GM12878 (cell line): Measurements from ENCODE around the gene IER3IP1. TPM values are rescaled to one million over a fixed set of nuclear protein-coding genes. Genes with fewer than 3 reads are reported as not detected.

ENCODE experiments used
- ATAC-seq: fragments of 200-7000 bp; cut with Tn5 transposase; 3 replicates; pipeline ENCODE4 v1.9.1; 2020; ENCODE audit warnings: mild to moderate bottlenecking, moderate library complexity
- BruUV-seq: library from RNA; stranded (reverse); fragments of 400-500 nt; replicated peaks from 2 replicates; lab custom pipeline; 2021; lab: Mats Ljungman, UMichigan
- CTCF ChIA-PET: fragments of 300-600 bp; sonication (Branson Sonifier 250); formaldehyde crosslinking; extraction: SDS; loops from one replicate; lab custom pipeline; 2021; ENCODE audit warnings: inconsistent platforms; lab: Yijun Ruan, JAX
- POLR2A ChIA-PET: fragments of 350-600 bp; formaldehyde crosslinking; extraction: SDS; loops from one replicate; lab custom pipeline; 2021; ENCODE audit warnings: inconsistent platforms; lab: Charles Lee
- RAD21 ChIA-PET: fragments of 300-600 bp; sonication (Branson Sonifier 250); formaldehyde crosslinking; loops from one replicate; lab custom pipeline; 2023; ENCODE audit warnings: antibody characterized with exemption; ENCODE audit not compliant: unreplicated experiment; lab: Charles Lee
- SMC1A ChIA-PET: fragments of 300-600 bp; sonication (Branson Sonifier 250); formaldehyde crosslinking; loops from one replicate; lab custom pipeline; 2023; ENCODE audit not compliant: unreplicated experiment, uncharacterized antibody; lab: Charles Lee
- DNase-seq: peaks from one replicate; pipeline ENCODE4 v3.0.0-alpha.2; 2011; ENCODE audit warnings: low read depth, low spot score
- FAIRE-seq: peaks from 3 replicates; lab custom pipeline; 2011; peaks lifted over from hg19 to GRCh38; lab: Jason Lieb, UNC
- H2AFZ ChIP-seq: 2 replicates; pipeline ENCODE4 v1.6.0; 2011; ENCODE audit warnings: low read depth, low read length, control low read depth; ENCODE audit not compliant: control insufficient read depth
- H3K27ac ChIP-seq: 2 replicates; pipeline ENCODE4 v1.5.1; 2011; ENCODE audit warnings: control low read depth; ENCODE audit not compliant: control insufficient read depth, insufficient read depth
- H3K27me3 ChIP-seq, 2 experiments: replicated peaks in 1 of 2; 2 replicates each; pipeline versions ENCODE4 v1.6.0 to v1.6.1; 2011; ENCODE audit warnings: low read length in 1 of 2; ENCODE audit not compliant: control insufficient read depth in 2 of 2, insufficient read depth in 2 of 2
- H3K36me3 ChIP-seq, 2 experiments: 2 replicates each; pipeline ENCODE4 v1.5.1; 2011; ENCODE audit warnings: low read length in 1 of 2; ENCODE audit not compliant: control insufficient read depth in 2 of 2, insufficient read depth in 2 of 2
- H3K4me1 ChIP-seq: 2 replicates; pipeline ENCODE4 v1.6.1; 2011; ENCODE audit warnings: mild to moderate bottlenecking, low read length, moderate library complexity, mixed read lengths; ENCODE audit not compliant: control insufficient read depth, insufficient read depth
- H3K4me2 ChIP-seq: 2 replicates; pipeline ENCODE4 v1.6.0; 2011; ENCODE audit warnings: control low read depth; ENCODE audit not compliant: control insufficient read depth, insufficient read depth
- H3K4me3 ChIP-seq: fragments of 200-600 bp; sonication (generic); 2 replicates; pipeline ENCODE4 v1.5.1; 2016
- H3K79me2 ChIP-seq: 2 replicates; pipeline ENCODE4 v1.6.0; 2011; ENCODE audit warnings: low read length; ENCODE audit not compliant: control insufficient read depth, insufficient read depth
- H3K9ac ChIP-seq: 2 replicates; pipeline ENCODE4 v1.8.0; 2011; ENCODE audit warnings: low read length, control low read depth, mixed read lengths; ENCODE audit not compliant: control insufficient read depth, insufficient read depth
- H3K9me3 ChIP-seq: replicated peaks from 3 replicates; pipeline ENCODE4 v1.5.1; 2011; ENCODE audit warnings: mild to moderate bottlenecking, low read length; ENCODE audit not compliant: control insufficient read depth, insufficient read depth
- H4K20me1 ChIP-seq: 2 replicates; pipeline ENCODE4 v1.6.0; 2011; ENCODE audit not compliant: control insufficient read depth, insufficient read depth
- SMAD1 ChIP-seq: fragments of 450-650 bp; IDR thresholded peaks from 2 replicates; pipeline ENCODE4 v1.6.1; 2018; ENCODE audit warnings: mild to moderate bottlenecking, low read depth; ENCODE audit not compliant: partially characterized antibody
- YY1 ChIP-seq: IDR thresholded peaks from 2 replicates; pipeline ENCODE4 v1.6.1; 2011; ENCODE audit warnings: low read depth, mild to moderate bottlenecking, low read length
- ZNF24 ChIP-seq: fragments of 450-650 bp; IDR thresholded peaks from 2 replicates; pipeline ENCODE4 v1.6.1; 2017; ENCODE audit warnings: antibody characterized with exemption, mild to moderate bottlenecking
- WGBS: methylation state at CpG from one replicate; pipeline ENCODE4 v1.1.6; 2016; ENCODE audit warnings: low lambda C conversion rate; ENCODE audit not compliant: insufficient replicate concordance, insufficient coverage; ENCODE audit errors: missing lambda C conversion rate; 5-methylcytosine and 5-hydroxymethylcytosine counted together
- in situ Hi-C: fragments of 300-500 bp; cut with MboI; formaldehyde crosslinking; loops from 9 replicates; pipeline ENCODE4 v1.14.3; 2018; ENCODE audit warnings: mixed read lengths
- intact Hi-C: fragments of 100-400 bp; cut with micrococcal nuclease; formaldehyde crosslinking; loops from one replicate; pipeline ENCODE4 v1.14.2; 2022; ENCODE audit not compliant: unreplicated experiment
- polyA plus RNA-seq, 11 experiments: library from polyadenylated mRNA; depleted of rRNA in 4 of 11; unstranded in 6 of 11; stranded (reverse) in 5 of 11; fragments of >200 nt; fragmentation: Nextera tagmentation in 4 of 11; fragmentation: Illumina TruSeq in 1 of 11; extraction: Ambion mirVana in 4 of 11; extraction: Trizol in 1 of 11; gene quantifications; 1 replicate in 1 of 11; 2 replicates in 10 of 11; pipeline versions ENCODE4 v1.2.1 to v1.2.3, GENCODE V29; 2011 to 2016; ENCODE audit warnings: inconsistent platforms in 2 of 11, missing spikeins in 2 of 11, low read depth in 1 of 11
- total RNA-seq, 4 experiments: library from RNA; depleted of rRNA in 3 of 4; stranded (reverse); fragments of >200 nt in 3 of 4; fragmentation: Illumina TruSeq in 1 of 4; extraction: Trizol in 1 of 4; gene quantifications; 2 replicates each; pipeline versions ENCODE4 v1.2.1 to v1.2.3, GENCODE V29; 2013 to 2021
- TF ChIP-seq, protein P1 (sequence below): IDR thresholded peaks from 2 replicates; pipeline ENCODE4 v1.6.1; 2012; ENCODE audit warnings: low read length, inconsistent platforms
- TF ChIP-seq, protein P2 (sequence below): fragments of 150-350 bp; IDR thresholded peaks from 2 replicates; pipeline ENCODE4 v1.6.1; 2016; ENCODE audit warnings: low read depth, low read length
- TF ChIP-seq, protein P3 (sequence below): IDR thresholded peaks from 2 replicates; pipeline ENCODE4 v1.6.1; 2012; ENCODE audit warnings: low read depth, low read length, improper control_type of control experiment

IER3IP1 gene
- total and polyA plus RNA-seq, 10 of the 15 experiments (the other 5 are each of a cell fraction or from before 2014, with no cell fraction given), result 7.9 to 40.9 (median 28.1) TPM

DNA sequence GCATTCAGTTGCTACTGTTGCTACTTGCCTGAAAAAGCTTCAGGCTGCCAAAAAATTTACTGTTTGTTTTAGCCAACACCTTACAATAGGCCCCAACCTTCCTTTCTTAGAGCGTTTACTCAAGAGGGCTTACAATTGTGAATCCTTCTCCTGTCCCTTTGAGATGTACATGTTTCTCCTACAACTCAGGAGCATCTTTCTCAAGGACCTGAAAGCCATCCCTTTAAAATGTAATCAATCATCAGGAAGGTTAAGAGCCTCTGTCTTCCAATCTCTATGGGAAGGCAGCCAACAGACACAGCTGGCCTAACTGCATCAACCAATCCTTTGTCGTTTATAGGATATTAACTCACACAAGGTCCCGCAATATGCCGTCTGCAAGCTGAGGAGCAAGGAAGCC lies 3.4 kb upstream of the IER3IP1 start (continued):
- TF ChIP-seq, protein P1, sequence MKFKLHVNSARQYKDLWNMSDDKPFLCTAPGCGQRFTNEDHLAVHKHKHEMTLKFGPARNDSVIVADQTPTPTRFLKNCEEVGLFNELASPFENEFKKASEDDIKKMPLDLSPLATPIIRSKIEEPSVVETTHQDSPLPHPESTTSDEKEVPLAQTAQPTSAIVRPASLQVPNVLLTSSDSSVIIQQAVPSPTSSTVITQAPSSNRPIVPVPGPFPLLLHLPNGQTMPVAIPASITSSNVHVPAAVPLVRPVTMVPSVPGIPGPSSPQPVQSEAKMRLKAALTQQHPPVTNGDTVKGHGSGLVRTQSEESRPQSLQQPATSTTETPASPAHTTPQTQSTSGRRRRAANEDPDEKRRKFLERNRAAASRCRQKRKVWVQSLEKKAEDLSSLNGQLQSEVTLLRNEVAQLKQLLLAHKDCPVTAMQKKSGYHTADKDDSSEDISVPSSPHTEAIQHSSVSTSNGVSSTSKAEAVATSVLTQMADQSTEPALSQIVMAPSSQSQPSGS, result no peak

DNA sequence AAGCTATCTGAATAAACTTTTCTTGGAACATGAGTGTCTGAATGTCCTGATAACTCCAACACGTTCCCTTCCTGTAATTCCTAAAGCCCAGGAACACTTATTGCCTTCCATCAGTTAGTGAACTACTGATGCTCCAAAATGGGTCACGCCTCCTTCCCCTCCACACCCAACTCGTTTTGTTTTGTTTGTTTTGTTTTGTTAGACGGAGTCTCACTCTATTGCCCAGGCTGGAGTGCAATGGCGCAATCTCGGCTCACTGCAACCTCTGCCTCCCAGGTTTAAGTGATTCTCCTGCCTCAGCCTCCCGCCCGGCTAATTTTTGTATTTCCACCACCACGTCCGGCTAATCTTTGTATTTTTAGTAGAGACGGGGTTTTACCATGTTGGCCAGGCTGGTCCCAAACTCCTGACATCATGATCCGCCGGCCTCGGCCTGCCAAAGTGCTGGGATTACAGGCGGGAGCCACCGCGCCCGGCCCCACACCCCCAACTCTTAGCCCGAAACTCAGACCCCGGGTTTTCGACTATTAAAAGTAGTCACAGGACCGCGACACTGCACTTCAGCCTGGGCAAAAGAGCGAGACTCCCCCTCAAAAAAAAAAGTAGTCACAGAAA lies 774 bp downstream of the IER3IP1 start:
- TF ChIP-seq SMAD1 (no peak), ZNF24 (peak; percentile 74; the same call in 1 of the 2 replicates), YY1 (0 out of 2 replicates have a peak, but pooled peaks have one; percentile 9)
- TF ChIP-seq, protein P2, sequence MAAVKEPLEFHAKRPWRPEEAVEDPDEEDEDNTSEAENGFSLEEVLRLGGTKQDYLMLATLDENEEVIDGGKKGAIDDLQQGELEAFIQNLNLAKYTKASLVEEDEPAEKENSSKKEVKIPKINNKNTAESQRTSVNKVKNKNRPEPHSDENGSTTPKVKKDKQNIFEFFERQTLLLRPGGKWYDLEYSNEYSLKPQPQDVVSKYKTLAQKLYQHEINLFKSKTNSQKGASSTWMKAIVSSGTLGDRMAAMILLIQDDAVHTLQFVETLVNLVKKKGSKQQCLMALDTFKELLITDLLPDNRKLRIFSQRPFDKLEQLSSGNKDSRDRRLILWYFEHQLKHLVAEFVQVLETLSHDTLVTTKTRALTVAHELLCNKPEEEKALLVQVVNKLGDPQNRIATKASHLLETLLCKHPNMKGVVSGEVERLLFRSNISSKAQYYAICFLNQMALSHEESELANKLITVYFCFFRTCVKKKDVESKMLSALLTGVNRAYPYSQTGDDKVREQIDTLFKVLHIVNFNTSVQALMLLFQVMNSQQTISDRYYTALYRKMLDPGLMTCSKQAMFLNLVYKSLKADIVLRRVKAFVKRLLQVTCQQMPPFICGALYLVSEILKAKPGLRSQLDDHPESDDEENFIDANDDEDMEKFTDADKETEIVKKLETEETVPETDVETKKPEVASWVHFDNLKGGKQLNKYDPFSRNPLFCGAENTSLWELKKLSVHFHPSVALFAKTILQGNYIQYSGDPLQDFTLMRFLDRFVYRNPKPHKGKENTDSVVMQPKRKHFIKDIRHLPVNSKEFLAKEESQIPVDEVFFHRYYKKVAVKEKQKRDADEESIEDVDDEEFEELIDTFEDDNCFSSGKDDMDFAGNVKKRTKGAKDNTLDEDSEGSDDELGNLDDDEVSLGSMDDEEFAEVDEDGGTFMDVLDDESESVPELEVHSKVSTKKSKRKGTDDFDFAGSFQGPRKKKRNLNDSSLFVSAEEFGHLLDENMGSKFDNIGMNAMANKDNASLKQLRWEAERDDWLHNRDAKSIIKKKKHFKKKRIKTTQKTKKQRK, result no peak
- TF ChIP-seq, protein P3, sequence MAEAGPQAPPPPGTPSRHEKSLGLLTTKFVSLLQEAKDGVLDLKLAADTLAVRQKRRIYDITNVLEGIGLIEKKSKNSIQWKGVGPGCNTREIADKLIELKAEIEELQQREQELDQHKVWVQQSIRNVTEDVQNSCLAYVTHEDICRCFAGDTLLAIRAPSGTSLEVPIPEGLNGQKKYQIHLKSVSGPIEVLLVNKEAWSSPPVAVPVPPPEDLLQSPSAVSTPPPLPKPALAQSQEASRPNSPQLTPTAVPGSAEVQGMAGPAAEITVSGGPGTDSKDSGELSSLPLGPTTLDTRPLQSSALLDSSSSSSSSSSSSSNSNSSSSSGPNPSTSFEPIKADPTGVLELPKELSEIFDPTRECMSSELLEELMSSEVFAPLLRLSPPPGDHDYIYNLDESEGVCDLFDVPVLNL, result no peak
- Histone ChIP-seq H3K27me3 (no peaks in the 10 kb centered on the region), H3K4me2 (peak overlapping the region; percentile 51), H3K9me3 (no peaks in the 10 kb centered on the region), H3K36me3 (no peaks in the 10 kb centered on the region), H3K9ac (peak overlapping the region; percentile 90), H3K4me3 (peak overlapping the region; percentile 93), H3K79me2 (peaks cover 36% of the 10 kb centered on the region), H2AFZ (peak overlapping the region; percentile 60), H4K20me1 (no peaks in the 10 kb centered on the region), H3K4me1 (peaks cover 9% of the 10 kb centered on the region; the same call in 1 of the 2 replicates), H3K27ac (peak overlapping the region; percentile 45)
- ChIA-PET SMC1A (interaction anchor here (1.9 kb wide), 1 partner anchor 10 kb away, joined by 5 read pairs; no protein-coding TSS in a partner anchor), POLR2A (interaction anchor here (0.7 kb wide), 2 partner anchors 25 to 361 kb away, joined by 3 read pairs; partner anchors contain the start of gene HDHD2), CTCF (interaction anchor here (1.8 kb wide), 1 partner anchor 10 kb away, joined by 4 read pairs; no protein-coding TSS in a partner anchor), RAD21 (no interaction called here)
- DNase-seq (no peak), FAIRE-seq (no peak), ATAC-seq (peak; percentile 35)
- BruUV-seq, result no TSS peak
- in situ Hi-C loops, result no loop called here
- intact Hi-C loops, result no loop called here
- under 1% methylated on average over 24 of the region's 24 CpGs for WGBS
